VCaP (cell line): ENCODE data around the gene PKD1.

Source experiments
- H3K27ac ChIP-seq: fragments of 450-650 bp; 2 replicates; pipeline ENCODE4 v1.5.1; 2017
- CTCF ChIP-seq: fragments of 450-650 bp; conservative IDR thresholded peaks from 2 replicates; pipeline ENCODE4 v1.5.1; 2017; ENCODE audit warnings: mild to moderate bottlenecking, moderate library complexity

PKD1 gene

GRCh38 chr16:2082171-2082982, 53.3 kb downstream of the PKD1 start:
- H3K27ac ChIP-seq, result no peak overlapping the region
- TF ChIP-seq CTCF, result no peak

DNA sequence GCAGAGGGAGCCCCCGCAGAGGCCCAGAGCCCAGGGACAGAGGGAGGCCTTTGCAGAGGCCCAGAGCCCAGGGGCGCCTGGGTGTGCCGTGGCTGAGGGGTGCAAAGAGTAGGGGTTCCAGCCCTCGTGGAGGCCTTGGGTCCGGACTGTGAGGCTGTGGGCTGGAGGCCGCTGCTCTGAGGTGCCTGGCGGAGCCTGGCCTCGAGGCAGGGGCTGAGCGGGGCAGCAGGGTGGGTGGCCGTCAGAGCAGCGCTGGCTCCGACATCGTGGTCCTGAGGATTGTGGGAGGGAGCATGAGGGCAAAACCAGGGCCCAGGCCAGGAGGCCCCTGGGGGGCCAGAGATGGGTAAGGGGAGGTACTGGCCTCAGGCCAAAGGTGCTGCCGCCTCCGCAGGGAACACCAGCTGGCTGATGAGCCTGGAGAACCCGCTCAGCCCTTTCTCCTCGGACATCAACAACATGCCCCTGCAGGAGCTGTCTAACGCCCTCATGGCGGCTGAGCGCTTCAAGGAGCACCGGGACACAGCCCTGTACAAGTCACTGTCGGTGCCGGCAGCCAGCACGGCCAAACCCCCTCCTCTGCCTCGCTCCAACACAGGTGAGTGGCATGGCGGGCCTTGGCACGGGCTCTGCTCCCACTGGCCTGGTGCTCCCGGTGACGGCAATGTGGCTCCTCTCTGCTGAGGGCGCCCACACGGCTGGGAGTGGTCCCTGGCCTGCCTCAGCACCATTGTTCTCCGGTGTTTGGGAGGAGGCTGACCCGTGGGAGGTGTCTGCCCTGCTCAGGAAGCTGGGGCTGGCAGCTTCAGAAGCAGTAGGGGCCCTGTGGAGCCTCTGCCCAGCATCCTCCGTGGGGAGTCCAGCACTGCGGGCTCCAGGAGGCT, 54.3 kb downstream of the PKD1 start:
- TF ChIP-seq CTCF, result no peak
- H3K27ac ChIP-seq, result no peak overlapping the region

DNA sequence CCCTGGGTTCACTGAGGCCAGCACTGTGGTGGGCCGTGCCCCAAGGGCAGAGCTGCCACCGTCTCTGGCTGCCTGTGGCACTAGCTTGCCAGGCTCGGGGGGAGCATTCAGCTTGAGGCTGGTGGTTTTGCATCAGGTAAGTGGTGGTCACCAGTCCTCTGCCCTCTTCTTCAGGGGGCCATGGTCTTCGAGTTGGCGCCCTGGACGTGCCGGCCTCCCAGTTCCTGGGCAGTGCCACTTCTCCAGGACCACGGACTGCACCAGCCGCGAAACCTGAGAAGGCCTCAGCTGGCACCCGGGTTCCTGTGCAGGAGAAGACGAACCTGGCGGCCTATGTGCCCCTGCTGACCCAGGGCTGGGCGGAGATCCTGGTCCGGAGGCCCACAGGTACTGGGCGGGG, 55.7 kb downstream of the PKD1 start:
- no peak overlapping the region for H3K27ac ChIP-seq
- TF ChIP-seq CTCF, result no peak

DNA sequence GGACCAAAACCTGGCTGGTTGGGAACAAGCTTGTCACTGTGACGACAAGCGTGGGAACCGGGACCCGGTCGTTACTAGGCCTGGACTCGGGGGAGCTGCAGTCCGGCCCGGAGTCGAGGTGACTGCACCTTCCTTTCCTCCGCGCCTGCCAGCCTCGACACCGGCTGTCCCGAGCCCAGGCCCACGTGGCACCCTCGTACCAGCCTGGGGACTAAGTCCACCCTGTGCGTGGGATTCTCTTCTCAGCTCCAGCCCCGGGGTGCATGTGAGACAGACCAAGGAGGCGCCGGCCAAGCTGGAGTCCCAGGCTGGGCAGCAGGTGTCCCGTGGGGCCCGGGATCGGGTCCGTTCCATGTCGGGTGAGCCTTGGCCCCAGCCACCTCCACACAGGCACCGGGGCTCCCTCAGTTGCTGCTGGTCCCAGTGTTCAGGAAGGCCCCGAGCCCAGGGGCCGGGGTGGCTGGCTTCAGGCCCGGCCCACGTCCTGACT, 56.3 kb downstream of the PKD1 start:
- no peak overlapping the region for H3K27ac ChIP-seq
- TF ChIP-seq CTCF, result no peak

- no peak for TF ChIP-seq CTCF
- H3K27ac ChIP-seq, result no peak overlapping the region
Measured at GRCh38 chr16:2078691-2079090, 57.0 kb downstream of the PKD1 start.

DNA sequence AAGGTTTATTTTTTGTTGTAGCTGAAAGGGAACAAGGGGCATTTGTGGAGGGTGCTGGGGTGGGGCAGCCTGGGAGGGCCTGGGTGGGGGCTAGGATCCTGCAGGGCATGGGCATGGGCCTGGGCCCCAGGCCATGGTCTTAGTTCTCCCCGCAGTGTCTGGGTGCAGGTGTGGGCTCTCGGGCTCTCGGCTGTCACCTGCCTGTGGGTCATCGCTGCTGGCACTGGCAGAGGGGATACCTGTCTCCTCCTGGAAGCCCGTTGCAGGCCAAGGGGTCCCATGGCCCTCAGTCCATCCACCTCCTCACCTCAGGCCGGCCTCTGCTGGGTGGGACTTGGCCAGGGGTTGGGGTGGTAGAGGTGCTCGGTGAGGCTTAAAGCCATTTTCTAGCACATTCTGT, 57.6 kb downstream of the PKD1 start:
- H3K27ac ChIP-seq, result no peak overlapping the region
- TF ChIP-seq CTCF, result no peak

GRCh38 chr16:2077696-2078095, 58.0 kb downstream of the PKD1 start:
- no peak for TF ChIP-seq CTCF

More at GRCh38 chr16:2077696-2078095, 58.0 kb downstream of the PKD1 start:
- no peak overlapping the region for H3K27ac ChIP-seq
